ENCODE results near the gene OPCML.
A peak's percentile ranks its signal among the peaks of the same experiment; 100 is the strongest.

OPCML gene

GRCh38 chr11:133064152-133064877, 468.0 kb downstream of the OPCML start:
- DNase-seq = peak; percentile 75

- no peak for DNase-seq
Observed at GRCh38 chr11:133058501-133058900, 473.8 kb downstream of the OPCML start.

GRCh38 chr11:133053124-133053776, 479.1 kb downstream of the OPCML start:
- DNase-seq = no peak

- DNase-seq = no peak
Observed at GRCh38 chr11:133052537-133052936, 479.8 kb downstream of the OPCML start.

GRCh38 chr11:133049244-133050019, 482.9 kb downstream of the OPCML start:
- no peak for DNase-seq

- no peak for DNase-seq
Observed at GRCh38 chr11:133048270-133048669, 484.0 kb downstream of the OPCML start.

- DNase-seq = no peak
Observed at GRCh38 chr11:133047771-133048115, 484.6 kb downstream of the OPCML start.

- no peak for DNase-seq
Observed at GRCh38 chr11:133047036-133047770, 485.1 kb downstream of the OPCML start.

- no peak for DNase-seq
Observed at GRCh38 chr11:133046252-133046651, 486.0 kb downstream of the OPCML start.

GRCh38 chr11:133041928-133042882, 490.1 kb downstream of the OPCML start:
- no peak for DNase-seq

- no peak for DNase-seq
Observed at GRCh38 chr11:133041181-133041580, 491.1 kb downstream of the OPCML start.

- no peak for DNase-seq
Observed at GRCh38 chr11:133040289-133040900, 491.9 kb downstream of the OPCML start.

GRCh38 chr11:133038850-133039249, 493.5 kb downstream of the OPCML start:
- no peak for DNase-seq

GRCh38 chr11:133034929-133035328, 497.4 kb downstream of the OPCML start:
- no peak for DNase-seq

- DNase-seq = no peak
Observed at GRCh38 chr11:133029107-133029506, 503.2 kb downstream of the OPCML start.

- DNase-seq = no peak
Observed at GRCh38 chr11:133026952-133027351, 505.3 kb downstream of the OPCML start.

- no peak for DNase-seq
Observed at GRCh38 chr11:133024301-133024700, 508.0 kb downstream of the OPCML start.

GRCh38 chr11:133023232-133023631, 509.1 kb downstream of the OPCML start:
- DNase-seq = no peak

- DNase-seq = no peak
Observed at GRCh38 chr11:133021553-133021952, 510.7 kb downstream of the OPCML start.

GRCh38 chr11:133020372-133020714, 512.0 kb downstream of the OPCML start:
- no peak for DNase-seq

GRCh38 chr11:133019545-133020371, 512.5 kb downstream of the OPCML start:
- no peak for DNase-seq
